GM21737 (cell line): ENCODE measurements around the gene MS4A8.
"Not testable (repeated sequence)": the region's sequence is repeated elsewhere in the genome, so short reads cannot be mapped to it uniquely, and the experiment has no call there.

Source experiments
- ATAC-seq: cut with Tn5 transposase; IDR thresholded peaks from one replicate; pipeline ENCODE4 v1.9.1; 2021; ENCODE audit warnings: mild to moderate bottlenecking, moderate library complexity; ENCODE audit not compliant: unreplicated experiment

Gene MS4A8

DNA sequence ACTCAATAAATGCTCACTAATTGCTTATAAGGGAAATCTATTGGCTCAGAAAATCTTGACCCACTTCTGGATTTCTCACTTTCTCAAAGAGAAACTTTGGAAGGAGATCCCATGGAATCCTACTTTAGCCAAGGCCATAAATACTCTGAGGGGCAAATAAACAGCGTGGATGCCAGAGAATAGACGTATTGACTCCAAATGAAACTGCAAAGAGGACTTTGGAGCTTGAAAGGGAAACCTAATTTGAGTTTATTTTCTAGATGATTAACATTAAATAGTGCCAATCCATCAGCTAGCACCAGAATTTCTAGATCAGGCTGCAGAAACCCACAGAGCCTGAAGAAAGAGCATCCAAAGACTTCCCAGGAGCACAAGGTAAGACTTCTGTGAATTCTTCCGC lies 25.0 kb downstream of the MS4A8 start, which contains the start of gene MS4A18:
TSS of gene MS4A18 (plus strand) at position 301 of the 400 bp plus-strand sequence.
- no peak for ATAC-seq

DNA sequence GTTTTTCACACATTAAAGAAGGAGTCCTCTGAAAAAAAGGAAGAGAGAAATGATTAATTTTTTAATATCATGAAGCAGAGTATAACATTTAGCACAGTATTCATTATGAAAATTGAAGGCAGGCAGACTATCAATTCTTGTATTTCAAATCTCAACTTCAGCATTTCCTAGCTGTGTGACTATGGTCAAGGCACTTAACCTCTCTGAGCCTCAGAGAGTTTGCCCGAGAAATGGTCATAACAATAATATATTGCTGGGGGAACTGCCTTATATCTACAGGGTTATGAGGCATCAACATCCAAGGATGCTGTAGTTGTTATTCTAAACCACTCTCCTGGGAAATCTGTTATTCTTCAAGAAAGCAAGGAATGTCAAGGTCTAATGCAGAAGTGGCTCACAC lies 26.2 kb downstream of the MS4A8 start:
- ATAC-seq, result no peak

GRCh38 chr11:60731586-60731985 lies 32.2 kb downstream of the MS4A8 start:
- ATAC-seq, result no peak

DNA sequence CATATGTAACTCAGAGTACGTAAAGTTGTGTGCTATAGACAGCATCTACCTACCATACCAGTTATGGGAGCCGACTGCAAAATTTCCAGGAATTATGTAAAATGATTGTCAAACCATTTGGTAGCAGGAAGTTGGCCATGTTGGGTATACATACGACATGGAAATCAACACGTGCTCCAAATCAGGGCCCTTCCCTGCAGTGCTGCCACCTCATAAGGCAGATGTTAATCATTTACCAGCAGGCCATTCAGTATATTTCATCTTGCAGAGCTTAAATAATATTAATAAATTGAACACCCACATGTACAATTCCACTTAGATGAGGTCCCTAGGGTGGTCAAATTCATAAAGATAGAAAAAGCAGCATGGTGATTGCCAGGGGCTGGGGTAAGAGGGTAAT lies 34.9 kb downstream of the MS4A8 start:
- ATAC-seq, result no peak

GRCh38 chr11:60739114-60739513 lies 39.7 kb downstream of the MS4A8 start:
- ATAC-seq, result no peak

GRCh38 chr11:60740573-60740972 lies 41.2 kb downstream of the MS4A8 start:
- no peak for ATAC-seq

- ATAC-seq, result no peak
Observed at GRCh38 chr11:60741421-60741820, 42.0 kb downstream of the MS4A8 start.

GRCh38 chr11:60743058-60743457 lies 43.6 kb downstream of the MS4A8 start:
- no peak for ATAC-seq

- ATAC-seq, result no peak
Observed at GRCh38 chr11:60744114-60744513, 44.7 kb downstream of the MS4A8 start.

DNA sequence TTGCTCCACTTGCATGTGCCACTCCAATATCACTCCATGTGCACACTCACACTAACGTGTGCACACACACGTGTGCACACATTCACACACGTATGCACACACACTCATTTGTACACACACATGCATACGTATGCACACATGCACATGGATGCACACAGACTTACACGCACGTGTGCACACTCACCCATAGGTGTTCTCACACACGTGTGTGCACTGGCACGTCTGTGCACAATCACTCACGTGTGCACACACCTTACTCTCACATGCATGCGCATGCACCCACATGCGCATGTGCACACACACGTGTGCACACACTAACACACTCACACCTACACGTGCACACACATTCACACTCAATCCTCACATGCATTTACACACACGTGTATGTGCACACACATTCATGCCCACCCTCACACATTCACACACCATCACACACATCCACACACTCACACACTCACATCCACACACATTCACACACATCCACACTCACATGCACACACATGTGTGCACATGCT lies 48.0 kb downstream of the MS4A8 start:
- ATAC-seq, result no peak

DNA sequence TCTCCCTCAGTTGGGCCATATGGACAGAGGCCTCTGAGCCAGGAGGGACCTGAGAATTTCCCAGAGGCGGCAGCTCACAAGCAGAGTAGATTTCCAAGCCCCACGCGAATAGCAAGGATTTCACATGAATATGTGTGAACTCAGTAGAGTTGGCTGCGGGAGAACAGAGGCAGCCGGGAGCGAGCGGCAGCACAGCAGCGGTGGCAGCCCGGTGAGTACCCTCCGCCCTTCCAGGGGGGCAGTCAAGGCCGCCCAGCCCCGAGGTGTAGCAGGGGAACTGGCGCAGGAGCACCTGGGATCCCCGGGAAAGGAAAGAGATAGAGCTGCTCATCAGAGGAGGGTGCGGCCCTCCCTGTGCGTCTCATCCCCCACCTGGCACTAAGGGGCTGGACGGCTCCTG lies 48.8 kb downstream of the MS4A8 start:
- ATAC-seq, result no peak

- no peak for ATAC-seq
Observed at GRCh38 chr11:60748821-60749220, 49.4 kb downstream of the MS4A8 start.

- no peak for ATAC-seq
Observed at GRCh38 chr11:60750911-60751310, 51.5 kb downstream of the MS4A8 start.

GRCh38 chr11:60753309-60753708 lies 53.9 kb downstream of the MS4A8 start:
- ATAC-seq, result no peak

GRCh38 chr11:60754887-60755286 lies 55.5 kb downstream of the MS4A8 start:
- ATAC-seq, result no peak

DNA sequence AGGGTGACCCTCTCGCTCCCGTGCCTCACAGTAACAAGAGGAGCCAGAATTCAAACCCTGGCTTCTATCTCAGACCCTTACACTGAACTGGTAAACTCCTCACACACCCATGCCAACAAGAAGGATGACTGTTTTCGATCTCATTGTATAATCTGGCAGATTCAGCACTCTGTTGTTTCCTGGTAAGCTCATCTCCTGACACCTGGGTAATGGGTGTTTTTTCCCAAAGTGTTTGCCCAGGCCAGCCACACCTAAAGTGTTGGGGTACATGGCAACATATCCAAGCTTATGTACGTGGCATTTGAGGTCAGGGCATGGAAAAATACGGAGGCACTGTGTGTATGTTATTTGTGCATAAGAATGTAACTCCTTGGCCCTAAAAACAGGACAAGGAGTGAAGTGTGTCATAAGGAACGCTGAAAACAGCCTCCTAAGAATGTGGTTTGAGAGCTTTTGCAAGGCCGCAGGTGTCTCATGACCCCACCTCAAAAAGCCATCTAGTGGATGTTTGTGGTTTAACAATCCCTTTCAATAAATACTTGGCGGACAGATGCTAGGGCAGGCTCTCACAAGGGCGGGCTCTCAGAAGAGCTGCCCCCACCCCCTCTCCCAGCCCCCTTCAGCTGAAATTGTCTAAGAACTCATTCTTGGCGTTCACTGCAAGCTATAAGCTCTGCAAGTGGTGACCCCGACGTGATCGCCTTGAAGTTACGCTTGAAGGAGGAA lies 57.1 kb downstream of the MS4A8 start, which contains the start of gene MS4A15:
TSS of gene MS4A15 (plus strand) at position 561 of the 726 bp plus-strand sequence. CDS start 6,867 bp downstream, outside the sequence.
- no peak for ATAC-seq

DNA sequence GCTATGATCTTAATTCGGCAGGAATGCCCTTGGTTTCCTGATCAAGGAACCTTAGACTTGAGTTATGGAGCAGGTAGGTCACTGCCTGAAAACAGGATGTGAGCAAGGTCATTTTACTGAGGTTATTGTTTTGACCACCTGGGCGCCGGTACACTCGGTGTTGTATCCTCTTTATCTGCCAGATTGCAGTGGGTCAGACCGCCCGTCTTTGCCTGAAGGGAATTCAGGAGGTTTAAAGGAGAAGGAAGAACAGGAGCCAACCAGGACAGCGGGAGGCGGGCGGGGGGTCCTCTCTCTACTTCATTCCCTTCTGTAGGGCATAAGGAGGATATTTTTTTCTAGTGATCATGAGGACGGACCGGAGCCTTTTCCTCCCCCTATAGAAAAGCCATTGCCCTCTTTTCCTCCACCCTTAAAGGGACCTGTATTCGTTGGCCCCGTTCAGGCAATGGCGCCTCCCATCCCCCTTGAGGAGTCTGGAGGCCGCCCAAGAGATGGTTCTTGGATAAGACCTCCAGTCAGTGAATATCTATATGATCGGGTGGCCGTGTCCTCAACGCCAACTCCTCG lies 57.9 kb downstream of the MS4A8 start:
- no peak for ATAC-seq

DNA sequence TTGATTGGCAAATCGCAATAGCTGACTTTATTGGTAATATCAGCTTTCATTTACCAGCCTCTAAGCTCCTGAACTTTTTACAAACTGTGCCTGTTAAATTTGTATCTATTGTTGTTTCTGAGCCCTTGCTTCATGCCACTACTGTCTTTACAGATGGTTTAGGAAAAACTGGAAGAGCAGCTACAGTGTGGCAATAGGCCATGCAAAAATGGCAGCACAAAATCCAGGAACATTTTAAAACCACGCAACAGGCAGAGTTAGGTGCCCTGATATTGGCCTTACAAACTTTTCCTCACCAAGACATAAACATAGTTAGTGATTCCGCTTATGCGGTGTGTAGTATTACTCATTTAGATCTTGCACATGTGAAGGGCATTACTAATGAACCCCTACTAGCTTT lies 59.3 kb downstream of the MS4A8 start:
- not testable (repeated sequence) for ATAC-seq

GRCh38 chr11:60759438-60760225 lies 60.2 kb downstream of the MS4A8 start:
- ATAC-seq, result not testable (repeated sequence)

DNA sequence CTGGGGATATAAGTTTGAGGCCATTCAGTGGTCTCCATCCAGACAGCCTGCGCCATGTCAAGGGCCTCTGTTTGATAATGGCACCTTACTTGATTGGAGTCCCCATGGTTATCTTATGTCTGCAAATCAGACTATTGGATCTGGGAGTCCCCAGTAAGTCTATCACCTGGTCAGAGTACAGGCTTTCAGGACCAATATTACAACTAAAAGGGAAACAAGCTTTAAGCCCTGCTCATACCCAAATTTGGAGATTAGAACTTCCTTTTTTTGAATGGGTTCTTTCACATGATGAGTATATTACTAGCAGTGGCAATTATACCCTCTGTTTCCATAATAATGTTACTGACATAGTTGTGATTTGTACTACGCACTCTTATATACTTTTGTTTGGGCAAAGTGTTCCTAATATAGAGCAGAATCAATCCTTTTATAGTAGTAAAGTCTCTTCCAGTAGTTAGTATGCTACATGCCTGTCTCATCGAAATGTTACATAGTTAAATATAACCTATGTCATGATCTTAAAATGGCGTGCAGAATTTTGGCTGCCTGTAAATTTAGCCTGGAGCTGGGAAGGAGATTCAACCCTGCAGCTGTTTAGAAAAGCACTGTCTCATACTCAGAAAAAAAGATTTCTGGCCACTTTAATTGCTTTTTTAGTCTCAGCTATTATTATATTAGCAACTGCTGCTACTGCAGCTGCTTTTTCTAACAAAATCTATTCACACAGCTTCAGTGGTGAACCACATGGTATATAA lies 62.2 kb downstream of the MS4A8 start:
- no peak for ATAC-seq
